Cerebellar nuclear complex (tissue), 1 donor: ENCODE results near the gene DCLK3.

Source experiments
- DNase-seq, 2 experiments: peaks; one replicate each; lab custom pipeline; 2025; lab: John Stamatoyannopoulos, UW

Gene DCLK3

DNA sequence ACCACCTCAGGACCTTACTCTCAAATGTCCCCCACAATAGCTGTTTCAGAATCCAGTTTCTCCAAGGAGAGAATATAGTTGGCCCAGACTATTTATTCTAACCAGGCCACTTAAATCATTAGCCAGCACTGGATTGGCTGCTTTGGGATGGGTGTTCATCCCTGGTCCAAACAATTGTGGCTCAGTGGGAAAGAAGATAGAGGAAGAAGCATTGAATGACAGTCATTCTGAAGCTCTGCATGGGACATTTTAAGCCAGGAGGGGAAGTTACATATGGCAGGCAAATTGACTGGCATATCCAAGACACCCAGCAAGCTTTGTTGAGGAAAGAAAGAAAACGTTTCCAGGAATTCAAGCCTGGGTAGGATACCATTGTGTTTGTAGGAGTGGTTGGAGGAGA is 5.6 kb upstream of the DCLK3 start:
- no peak for DNase-seq

DNA sequence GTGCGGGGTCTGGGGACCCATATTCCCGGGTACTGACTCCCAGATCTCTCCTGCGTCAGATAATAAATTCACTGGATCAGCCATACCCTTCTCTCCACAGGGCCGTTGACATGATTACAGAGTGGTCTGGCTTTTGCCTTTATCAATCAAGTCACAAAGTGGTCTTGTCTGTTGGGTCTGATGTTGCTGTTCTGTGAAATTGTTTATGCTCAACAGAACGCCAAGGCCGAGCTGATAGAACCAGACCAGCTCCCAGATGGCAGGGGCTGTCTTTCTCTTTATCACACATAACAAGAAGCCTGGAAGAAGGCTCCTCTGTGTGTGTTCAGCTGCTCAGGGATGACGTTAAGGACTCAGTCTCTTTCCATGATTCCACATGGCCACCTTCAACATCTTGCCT is 751 bp upstream of the DCLK3 start:
- DNase-seq: no peak

DNA sequence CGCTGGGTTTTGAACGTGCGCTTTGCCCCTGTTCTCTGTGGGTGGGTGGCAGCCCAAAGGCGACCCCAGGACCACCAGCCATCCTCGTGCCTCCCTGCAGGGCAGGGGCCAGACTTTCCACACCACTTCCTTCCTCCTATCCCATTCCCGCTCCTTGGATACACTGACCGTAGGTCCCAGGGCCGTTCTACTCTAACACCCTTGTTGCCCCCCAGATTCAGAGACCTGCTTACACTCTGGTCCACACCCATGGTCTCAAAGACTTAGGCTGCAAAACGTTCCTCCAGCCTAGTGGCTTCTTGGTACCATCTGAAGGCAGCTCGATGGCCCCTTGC is 318 bp upstream of the DCLK3 start:
- no peak for DNase-seq

GRCh38 chr3:36762918-36763849 is 1.2 kb downstream of the DCLK3 start:
- no peak for DNase-seq

DNA sequence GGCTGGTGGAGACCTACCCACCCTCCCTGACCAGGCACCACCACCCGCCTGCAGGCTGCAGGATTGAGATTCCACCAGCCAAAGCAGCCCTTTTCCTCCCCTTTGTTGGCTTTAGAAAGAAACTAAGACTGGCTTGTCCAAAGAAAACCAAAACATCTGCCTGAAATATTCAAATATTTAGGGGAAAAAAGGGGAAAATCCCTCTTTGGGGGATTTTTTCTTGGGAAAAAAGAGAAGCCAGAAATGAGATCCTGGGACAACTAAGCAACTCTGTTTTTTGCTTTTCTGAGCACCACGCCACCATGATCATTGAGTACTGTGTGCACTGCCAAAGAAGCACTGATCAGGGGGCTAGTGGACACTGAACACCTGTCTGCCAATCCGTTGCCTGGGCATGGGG is 2.6 kb downstream of the DCLK3 start:
- no peak for DNase-seq

GRCh38 chr3:36756269-36756668 is 8.1 kb downstream of the DCLK3 start:
- DNase-seq: no peak

DNA sequence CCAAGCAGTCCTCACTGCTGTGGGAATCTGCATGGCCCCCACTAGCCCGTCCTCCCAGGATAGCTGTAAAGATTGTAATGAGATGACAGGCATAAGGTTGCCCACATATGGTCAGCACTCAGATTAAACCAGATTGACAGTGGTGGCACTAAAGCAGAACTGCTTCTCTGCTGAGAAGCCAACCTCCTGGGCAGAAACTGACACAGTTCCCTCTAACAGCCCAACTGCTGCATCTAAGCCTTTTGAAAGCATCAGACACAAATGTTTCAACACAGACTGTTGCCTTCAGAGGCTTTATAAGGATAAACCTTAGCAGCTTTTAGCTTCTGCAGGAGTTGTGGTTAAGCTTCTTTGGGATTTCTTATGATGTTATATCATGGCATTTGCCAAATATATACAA is 13.0 kb downstream of the DCLK3 start:
- no peak for DNase-seq

- no peak for DNase-seq
Measured at GRCh38 chr3:36750737-36751136, 13.6 kb downstream of the DCLK3 start.

GRCh38 chr3:36744763-36745162 is 19.6 kb downstream of the DCLK3 start:
- DNase-seq: no peak

GRCh38 chr3:36743826-36744225 is 20.5 kb downstream of the DCLK3 start:
- no peak for DNase-seq

GRCh38 chr3:36741285-36741684 is 23.1 kb downstream of the DCLK3 start:
- no peak for DNase-seq

GRCh38 chr3:36740787-36741186 is 23.6 kb downstream of the DCLK3 start:
- no peak for DNase-seq

DNA sequence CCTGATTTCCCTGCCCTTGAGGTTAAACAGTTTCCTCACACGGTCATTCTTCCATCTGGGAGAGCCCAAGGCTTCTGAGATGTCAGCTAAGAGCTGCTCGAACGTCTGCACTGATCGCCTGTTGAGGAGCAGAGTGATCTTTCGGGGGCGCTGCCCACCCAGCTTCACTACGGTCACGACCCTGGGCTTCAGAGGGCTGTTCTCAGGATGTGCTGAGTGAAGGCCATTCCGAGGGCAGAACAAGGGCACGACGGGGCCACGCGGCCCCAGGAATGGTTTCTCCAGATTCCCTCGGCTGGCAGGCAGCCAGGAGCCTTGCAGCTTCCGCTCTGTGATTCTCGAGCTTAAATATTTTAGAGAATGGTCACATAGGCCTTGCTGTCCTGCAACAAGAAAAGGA is 25.7 kb downstream of the DCLK3 start:
- no peak for DNase-seq

- DNase-seq: no peak
Measured at GRCh38 chr3:36736301-36736700, 28.1 kb downstream of the DCLK3 start.

- DNase-seq: no peak
Measured at GRCh38 chr3:36734742-36735141, 29.6 kb downstream of the DCLK3 start.

- DNase-seq: no peak
Measured at GRCh38 chr3:36733723-36734122, 30.6 kb downstream of the DCLK3 start.

DNA sequence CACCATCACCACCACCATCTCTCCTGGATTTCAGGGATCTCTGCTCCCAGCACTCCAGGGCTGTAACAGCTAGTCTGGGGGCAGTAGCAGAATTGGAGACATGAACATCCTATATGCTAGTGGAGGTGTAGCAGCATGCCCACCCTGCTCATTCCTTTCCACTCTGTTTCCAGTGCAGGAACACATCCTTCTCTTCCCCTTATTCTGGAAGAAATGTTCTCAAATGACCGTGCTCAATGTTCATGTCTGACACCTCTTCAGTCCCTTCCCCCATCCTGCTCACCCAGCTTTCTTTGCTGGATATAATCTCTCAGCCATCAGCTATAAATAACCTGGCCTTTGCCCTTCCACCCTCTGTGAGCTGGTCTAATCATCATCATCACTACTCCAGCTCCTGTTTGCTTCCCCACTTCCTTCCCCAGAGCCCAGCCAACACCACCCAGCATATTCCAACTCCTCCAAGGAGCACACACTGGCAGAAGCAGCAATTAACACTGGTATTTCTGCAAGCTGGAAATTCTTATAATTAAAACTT is 31.1 kb downstream of the DCLK3 start:
- no peak for DNase-seq

- no peak for DNase-seq
Measured at GRCh38 chr3:36730966-36731365, 33.4 kb downstream of the DCLK3 start.

DNA sequence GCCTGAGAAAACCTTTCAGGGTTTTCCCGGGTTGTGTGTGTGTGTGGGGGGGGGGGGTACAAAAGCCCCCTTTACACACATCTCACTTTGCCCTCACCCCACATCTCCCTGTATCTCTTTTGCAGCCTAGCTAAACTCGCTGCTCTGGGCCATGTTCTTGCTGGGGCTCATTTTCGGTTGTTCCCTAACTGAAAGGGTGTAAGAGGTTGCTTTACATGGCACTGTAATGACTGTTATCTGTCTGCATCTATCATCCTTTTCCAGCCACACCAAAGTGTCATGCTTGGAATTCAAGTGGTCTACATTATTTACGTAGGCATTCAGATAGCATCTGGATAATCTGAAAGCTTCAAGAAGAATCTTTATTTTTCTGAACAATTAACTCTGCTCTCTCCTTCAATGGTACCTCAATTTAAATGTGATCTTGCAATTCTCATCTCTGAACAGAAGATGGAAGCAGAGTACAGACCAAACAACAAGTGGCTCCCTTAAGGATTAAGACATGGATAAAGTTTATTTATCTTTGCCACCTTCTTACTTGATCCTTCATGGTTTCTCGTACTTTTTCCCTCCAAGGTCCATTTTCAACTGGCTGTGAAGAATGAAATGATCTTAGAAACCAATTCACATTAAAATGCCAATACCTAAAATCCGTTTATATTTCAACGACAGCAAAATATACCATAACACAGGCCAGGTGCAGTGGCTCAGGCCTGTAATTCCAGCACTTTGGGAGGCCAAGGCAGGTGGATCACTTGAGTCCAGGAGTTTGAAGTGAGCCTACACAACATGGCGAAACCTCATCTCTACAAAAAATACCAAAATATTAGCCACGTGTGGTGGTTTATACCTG is 34.9 kb downstream of the DCLK3 start:
- no peak for DNase-seq

- DNase-seq: no peak
Measured at GRCh38 chr3:36714343-36715086, 49.8 kb downstream of the DCLK3 start.

DNA sequence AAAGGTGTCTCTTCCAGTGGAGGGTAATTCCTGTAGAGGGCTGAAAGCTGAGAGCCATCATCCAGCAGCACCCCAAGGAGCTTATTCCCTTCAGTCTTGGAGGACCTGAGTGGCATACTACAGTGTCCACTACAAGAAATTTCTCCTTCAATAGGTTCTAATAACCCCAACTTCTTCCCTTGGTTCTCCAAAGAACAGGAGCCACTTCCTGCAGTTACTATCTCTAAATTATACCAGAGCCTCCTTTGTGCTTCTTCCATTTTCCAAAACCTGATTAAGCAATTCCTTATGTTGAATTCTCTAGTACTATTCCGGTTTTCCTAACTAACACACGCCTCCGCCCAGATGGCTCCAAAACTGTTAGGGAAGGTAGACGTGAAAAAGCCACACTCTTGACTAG is 50.4 kb downstream of the DCLK3 start:
- no peak for DNase-seq

GRCh38 chr3:36710606-36711005 is 53.7 kb downstream of the DCLK3 start:
- DNase-seq: no peak
